B cell (primary cell): ENCODE results near the gene FMN1. TPM values are rescaled to one million over a fixed set of nuclear protein-coding genes. Genes with fewer than 3 reads are reported as not detected.

Experiments
- ATAC-seq: fragments of 200-7000 bp; cut with Tn5 transposase; one replicate; pipeline ENCODE4 v1.10.0; 2021; ENCODE audit warnings: low read depth, mild to moderate bottlenecking, moderate number of reproducible peaks, moderate library complexity
- CTCF ChIA-PET: fragments of 350-600 bp; sonication (Branson Sonifier 250); formaldehyde crosslinking; loops from one replicate; lab custom pipeline; 2021; ENCODE audit warnings: antibody characterized with exemption, inconsistent platforms; lab: Charles Lee
- POLR2A ChIA-PET: fragments of 350-600 bp; sonication (Branson Sonifier 250); formaldehyde crosslinking; loops from one replicate; lab custom pipeline; 2021; ENCODE audit warnings: antibody characterized with exemption; lab: Charles Lee
- DNase-seq: peaks from one replicate; pipeline ENCODE4 v3.0.0; 2013
- H2AFZ ChIP-seq: 2 replicates; pipeline ENCODE4 v1.6.1; 2012; ENCODE audit warnings: mild to moderate bottlenecking, low read depth, low read length; ENCODE audit not compliant: insufficient read depth, poor library complexity, severe bottlenecking
- H3K27ac ChIP-seq, 2 donors: 1 replicate in 1 of 2; 2 replicates in 1 of 2; pipeline ENCODE4 v1.5.1; 2012 to 2013; ENCODE audit warnings: low read length in 2 of 2, mild to moderate bottlenecking in 2 of 2, moderate library complexity in 1 of 2
- H3K27me3 ChIP-seq, 4 experiments: fragments of 200-600 bp in 1 of 4; sonication (generic) in 1 of 4; replicated peaks in 1 of 4; 1 replicate in 2 of 4; 2 replicates in 2 of 4; pipeline versions ENCODE4 v1.6.1 to v1.7.0; 2013 to 2016; ENCODE audit warnings: low read length in 3 of 4, mild to moderate bottlenecking in 2 of 4, mixed read lengths in 1 of 4, moderate library complexity in 1 of 4; ENCODE audit not compliant: insufficient read depth in 4 of 4, control insufficient read depth in 3 of 4; ENCODE audit errors: control extremely low read depth in 1 of 4
- H3K36me3 ChIP-seq, 2 experiments: replicated peaks in 1 of 2; 1 replicate in 1 of 2; 2 replicates in 1 of 2; pipeline versions ENCODE4 v1.6.1 to v1.7.1; 2013; ENCODE audit warnings: low read length in 1 of 2; ENCODE audit not compliant: insufficient read depth in 2 of 2, control insufficient read depth in 1 of 2; ENCODE audit errors: control extremely low read depth in 1 of 2, extremely low read depth in 1 of 2
- H3K4me1 ChIP-seq, 2 donors: fragments of 200-600 bp in 1 of 2; sonication (generic) in 1 of 2; 1 replicate in 1 of 2; 2 replicates in 1 of 2; pipeline versions ENCODE4 v1.5.1 to v1.6.1; 2013 to 2017; ENCODE audit warnings: low read length in 2 of 2; ENCODE audit not compliant: control insufficient read depth in 2 of 2, insufficient read depth in 2 of 2
- H3K4me2 ChIP-seq: replicated peaks from 2 replicates; pipeline ENCODE3; 2012; ENCODE audit warnings: mild to moderate bottlenecking, low read depth, low read length; ENCODE audit not compliant: poor library complexity, severe bottlenecking
- H3K4me3 ChIP-seq, 5 experiments: fragments of 200-600 bp in 1 of 5; sonication (generic) in 1 of 5; 1 replicate in 3 of 5; 2 replicates in 2 of 5; pipeline versions ENCODE4 v1.5.1 to v1.7.0; 2011 to 2016; ENCODE audit warnings: low read length in 4 of 5, mild to moderate bottlenecking in 4 of 5, low read depth in 2 of 5, control low read depth in 1 of 5, moderate library complexity in 1 of 5; ENCODE audit not compliant: insufficient read depth in 1 of 5; ENCODE audit errors: control extremely low read depth in 1 of 5, extremely low read depth in 1 of 5
- H3K79me2 ChIP-seq: fragments of 200-600 bp; sonication (generic); one replicate; pipeline ENCODE4 v1.6.0; 2016; ENCODE audit warnings: low read length; ENCODE audit not compliant: control insufficient read depth, insufficient read depth
- H3K9ac ChIP-seq: fragments of 200-600 bp; sonication (generic); 2 replicates; pipeline ENCODE4 v1.6.1; 2017; ENCODE audit warnings: mild to moderate bottlenecking, low read length, moderate library complexity
- H3K9me3 ChIP-seq, 3 donors: one replicate each; pipeline versions ENCODE4 v1.6.1 to v1.7.1; 2013; ENCODE audit warnings: low read length in 2 of 3; ENCODE audit not compliant: control insufficient read depth in 2 of 3, insufficient read depth in 1 of 3; ENCODE audit errors: control extremely low read depth in 1 of 3
- H4K20me1 ChIP-seq: 2 replicates; pipeline ENCODE4 v1.6.0; 2012; ENCODE audit warnings: mild to moderate bottlenecking, low read length; ENCODE audit not compliant: insufficient read depth, control insufficient read depth, poor library complexity, severe bottlenecking
- H3K27ac Mint-ChIP-seq: one replicate; pipeline ENCODE4 v1.8.0; 2021; ENCODE audit warnings: mixed read lengths
- H3K27me3 Mint-ChIP-seq: one replicate; pipeline ENCODE4 v1.8.0; 2021; ENCODE audit warnings: mixed read lengths
- H3K4me1 Mint-ChIP-seq: one replicate; pipeline ENCODE4 v1.8.0; 2021; ENCODE audit warnings: mixed read lengths
- H3K4me3 Mint-ChIP-seq: one replicate; pipeline ENCODE4 v1.8.0; 2021; ENCODE audit warnings: mixed read lengths
- H3K9me3 Mint-ChIP-seq: one replicate; pipeline ENCODE4 v1.8.0; 2022; ENCODE audit warnings: mixed read lengths; ENCODE audit not compliant: insufficient read depth
- EZH2 ChIP-seq: IDR thresholded peaks from 2 replicates; pipeline ENCODE4 v1.6.1; 2012; ENCODE audit warnings: borderline replicate concordance, low read depth, mild to moderate bottlenecking, moderate library complexity, low read length; ENCODE audit not compliant: insufficient read depth, poor library complexity, severe bottlenecking
- WGBS: methylation state at CpG from one replicate; pipeline ENCODE4 v1.1.5; 2013; ENCODE audit warnings: missing lambda C conversion rate; ENCODE audit not compliant: insufficient coverage; 5-methylcytosine and 5-hydroxymethylcytosine counted together
- intact Hi-C: fragments of 100-400 bp; cut with micrococcal nuclease; formaldehyde crosslinking; loops from one replicate; pipeline ENCODE4 v1.10.0; 2022
- polyA plus RNA-seq: library from polyadenylated mRNA; depleted of rRNA; stranded (reverse); fragments of >200 nt; gene quantifications from 2 replicates; pipeline ENCODE4 v1.2.3, GENCODE V29; 2012
- total RNA-seq, 2 donors: library from RNA; stranded (reverse); fragments of 120-200 nt in 1 of 2; gene quantifications; 1 replicate in 1 of 2; 2 replicates in 1 of 2; pipeline versions ENCODE4 v1.2.3 to v1.2.4, GENCODE V29; 2013 to 2022
- TF ChIP-seq, protein P1 (sequence below): fragments of 200-600 bp; IDR thresholded peaks from one replicate; pipeline ENCODE4 v1.8.0; 2022; ENCODE audit warnings: antibody characterized with exemption, mild to moderate bottlenecking

Gene FMN1
- total and polyA plus RNA-seq, 2 donors (not counting 1 experiment from before 2014, with no cell fraction given) = 0.21 to 0.96 TPM

DNA sequence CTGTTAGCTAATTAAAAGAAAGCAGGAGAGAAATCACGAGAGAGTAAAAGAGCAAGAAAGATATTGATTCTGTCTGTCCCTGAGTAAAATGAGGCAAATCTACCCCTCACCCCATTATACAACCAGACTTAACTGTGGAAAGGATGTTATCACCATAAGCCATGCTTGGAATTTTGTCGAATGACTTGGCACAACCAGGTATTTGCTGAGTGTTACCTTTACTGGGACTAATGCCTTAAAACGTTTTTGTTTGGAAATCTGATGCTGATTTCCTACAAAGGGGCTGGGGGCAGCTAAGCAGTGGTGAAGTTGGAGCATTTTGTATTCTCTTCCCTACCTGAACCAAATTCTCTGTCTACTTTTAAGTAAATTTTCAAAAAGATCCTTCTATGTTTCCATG lies 265.6 kb downstream of the FMN1 start:
- H3K79me2 ChIP-seq = no peaks in the 10 kb centered on the region
- no peaks in the 10 kb centered on the region for H3K9me3 Mint-ChIP-seq
- peaks cover 0 to 3% (median 0%) of the 10 kb centered on the region in 4 experiments for H3K27me3 ChIP-seq

GRCh38 chr15:32927124-32927523 lies 267.4 kb downstream of the FMN1 start:
- no peaks in the 10 kb centered on the region for H3K9me3 ChIP-seq
- H3K36me3 ChIP-seq = no peaks in the 10 kb centered on the region
- 100% methylated on average over 1 of the region's 4 CpGs for WGBS
- H3K27ac ChIP-seq = no peak overlapping the region
- Mint-ChIP-seq H3K27me3 (peaks cover 8% of the 10 kb centered on the region), H3K4me1 (peaks cover 2% of the 10 kb centered on the region), H3K9me3 (no peaks in the 10 kb centered on the region), H3K4me3 (no peak overlapping the region), H3K27ac (no peak overlapping the region)
- H4K20me1 ChIP-seq = no peaks in the 10 kb centered on the region
- TF ChIP-seq EZH2 = no peak
- TF ChIP-seq, protein P1, sequence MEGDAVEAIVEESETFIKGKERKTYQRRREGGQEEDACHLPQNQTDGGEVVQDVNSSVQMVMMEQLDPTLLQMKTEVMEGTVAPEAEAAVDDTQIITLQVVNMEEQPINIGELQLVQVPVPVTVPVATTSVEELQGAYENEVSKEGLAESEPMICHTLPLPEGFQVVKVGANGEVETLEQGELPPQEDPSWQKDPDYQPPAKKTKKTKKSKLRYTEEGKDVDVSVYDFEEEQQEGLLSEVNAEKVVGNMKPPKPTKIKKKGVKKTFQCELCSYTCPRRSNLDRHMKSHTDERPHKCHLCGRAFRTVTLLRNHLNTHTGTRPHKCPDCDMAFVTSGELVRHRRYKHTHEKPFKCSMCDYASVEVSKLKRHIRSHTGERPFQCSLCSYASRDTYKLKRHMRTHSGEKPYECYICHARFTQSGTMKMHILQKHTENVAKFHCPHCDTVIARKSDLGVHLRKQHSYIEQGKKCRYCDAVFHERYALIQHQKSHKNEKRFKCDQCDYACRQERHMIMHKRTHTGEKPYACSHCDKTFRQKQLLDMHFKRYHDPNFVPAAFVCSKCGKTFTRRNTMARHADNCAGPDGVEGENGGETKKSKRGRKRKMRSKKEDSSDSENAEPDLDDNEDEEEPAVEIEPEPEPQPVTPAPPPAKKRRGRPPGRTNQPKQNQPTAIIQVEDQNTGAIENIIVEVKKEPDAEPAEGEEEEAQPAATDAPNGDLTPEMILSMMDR = no peak
- no peaks in the 10 kb centered on the region for H3K4me1 ChIP-seq
- H3K27me3 ChIP-seq = no peaks in the 10 kb centered on the region
- ATAC-seq (no peak), DNase-seq (no peak)
- H3K79me2 ChIP-seq = no peaks in the 10 kb centered on the region
- no peak overlapping the region for H2AFZ ChIP-seq
- no peak overlapping the region for H3K9ac ChIP-seq
- ChIA-PET CTCF (interaction anchor here (1.1 kb wide), 1 partner anchor 9 kb away, joined by 3 read pairs; no protein-coding TSS in a partner anchor), POLR2A (no interaction called here)
- no peak overlapping the region for H3K4me2 ChIP-seq
- intact Hi-C loops = no loop called here
- H3K4me3 ChIP-seq = no peak overlapping the region

More for the DNA sequence above, 265.6 kb downstream of the FMN1 start:
- DNase-seq = no peak
- Histone ChIP-seq H3K4me3 (no peak overlapping the region), H3K4me2 (no peak overlapping the region), H3K4me1 (no peaks in the 10 kb centered on the region), H3K9ac (no peak overlapping the region), H3K9me3 (no peaks in the 10 kb centered on the region), H4K20me1 (no peaks in the 10 kb centered on the region), H3K27ac (no peak overlapping the region), H3K36me3 (no peaks in the 10 kb centered on the region), H2AFZ (no peak overlapping the region)
- no peak for ATAC-seq
- TF ChIP-seq, protein P1 = no peak
- no peak for TF ChIP-seq EZH2
- ChIA-PET CTCF (no interaction called here), POLR2A (no interaction called here)
- intact Hi-C loops = no loop called here
- H3K4me3 Mint-ChIP-seq = no peak overlapping the region
- peaks cover 19% of the 10 kb centered on the region for H3K27me3 Mint-ChIP-seq
- no CpG with 5 or more reads among the region's 3 CpGs for WGBS
- H3K27ac Mint-ChIP-seq = no peak overlapping the region
- peaks cover 2% of the 10 kb centered on the region for H3K4me1 Mint-ChIP-seq
